ENCODE results near the gene RAPGEF2. TPM values are rescaled to one million over a fixed set of nuclear protein-coding genes. Genes with fewer than 3 reads are reported as not detected.

Gene RAPGEF2
- total and polyA plus RNA-seq, 2 of the 8 experiments (the other 6 are each of a cell fraction or from before 2014, with no cell fraction given) = 24.4 to 48.6 TPM

- ChIA-PET POLR2A (ENCODE audit: partially characterized antibody) (no interaction called here), CTCF (ENCODE audit: partially characterized antibody) (interaction anchor here (0.7 to 1.6 kb wide), 4 partner anchors 10 to 171 kb away, joined by 3 to 6 read pairs (median 4); no protein-coding TSS in a partner anchor)
- no peak overlapping the region for H3K27ac ChIP-seq (ENCODE audit: low read depth, low read length)
- H3K27me3 ChIP-seq (replicated peaks in 1 of 4; ENCODE audit: control insufficient read depth in 3 of 4, extremely low read depth in 1 of 4, insufficient read depth in 3 of 4, low read length in 3 of 4) = no peaks in the 10 kb centered on the region
- no peak for FAIRE-seq
- no peak for TF ChIP-seq CBX8 (IDR thresholded peaks at IDR 0.05; ENCODE audit: borderline replicate concordance, low read depth, low read length)
- no peak for TF ChIP-seq ASH2L (IDR thresholded peaks at IDR 0.05; ENCODE audit: low read length)
- no peak for TF ChIP-seq TBP (IDR thresholded peaks at IDR 0.05; ENCODE audit: low read depth, low read length)
- TF ChIP-seq BACH1 (IDR thresholded peaks at IDR 0.05; ENCODE audit: low read length) = no peak
- no peak for TF ChIP-seq SP1 (IDR thresholded peaks at IDR 0.05; ENCODE audit: low read depth, low read length)
- TF ChIP-seq GTF2F1 (IDR thresholded peaks at IDR 0.05; ENCODE audit: borderline replicate concordance, low read depth, low read length) = no peak
- TF ChIP-seq KDM4A (IDR thresholded peaks at IDR 0.05; ENCODE audit: low read depth, low read length, severe bottlenecking) = no peak
- H4K91ac ChIP-seq (replicated peaks; ENCODE audit: insufficient read length, low read length) = no peak overlapping the region
- no peaks in the 10 kb centered on the region for H3K79me1 ChIP-seq (ENCODE audit: low read depth, low read length)
- peaks cover 0 to 15% (median 4%) of the 10 kb centered on the region in 4 experiments; a peak in 5 of 8 replicates for H3K36me3 ChIP-seq (ENCODE audit: control insufficient read depth in 2 of 4, insufficient read depth in 4 of 4, low read length in 3 of 4)
- DNase-seq (ENCODE audit: low read depth in 1 of 2, low spot score in 2 of 2) = no peak
- no peak overlapping the region for H4K5ac ChIP-seq (ENCODE audit: insufficient read length, low read depth, low read length)
- no peak overlapping the region for H2BK20ac ChIP-seq (ENCODE audit: low read length)
- 87% methylated on average over 3 of the region's 3 CpGs; no CpG with 5 or more reads in 1 of the 2 experiments for WGBS, 2 experiments (ENCODE audit: extremely low coverage in 1 of 2, insufficient coverage in 1 of 2, insufficient read length in 1 of 2, insufficient replicate concordance in 2 of 2, low coverage in 1 of 2, low lambda C conversion rate in 2 of 2, missing lambda C conversion rate in 1 of 2)
- no peak overlapping the region for H3K23ac ChIP-seq (ENCODE audit: insufficient read length)
- H2BK15ac ChIP-seq (ENCODE audit: low read length) = no peak overlapping the region
- no peak overlapping the region for H2AFZ ChIP-seq (ENCODE audit: low read length)
- H3K4me1 ChIP-seq (replicated peaks in 1 of 4; ENCODE audit: control insufficient read depth in 3 of 4, insufficient read depth in 4 of 4, low read length in 3 of 4) = no peaks in the 10 kb centered on the region
- H3K4me2 ChIP-seq (ENCODE audit: insufficient read depth in 1 of 2, low read depth in 2 of 2, low read length in 2 of 2) = no peak overlapping the region
- no peak overlapping the region for H2BK12ac ChIP-seq (ENCODE audit: low read depth, low read length)
- no peak overlapping the region for H2BK120ac ChIP-seq (replicated peaks; ENCODE audit: low read depth, low read length)
- H2AK5ac ChIP-seq (ENCODE audit: low read depth, low read length) = no peak overlapping the region
- no peak overlapping the region for H3K4ac ChIP-seq (replicated peaks; ENCODE audit: insufficient read length, low read depth, low read length)
- H4K20me1 ChIP-seq (replicated peaks in 1 of 2; ENCODE audit: control insufficient read depth in 1 of 2, insufficient read depth in 2 of 2, low read length in 2 of 2) = no peaks in the 10 kb centered on the region
- H3K56ac ChIP-seq (replicated peaks; ENCODE audit: insufficient read length, low read depth, low read length) = no peak overlapping the region
- no peak overlapping the region for H2BK5ac ChIP-seq (ENCODE audit: low read depth, low read length)
- H4K8ac ChIP-seq (ENCODE audit: extremely low read depth, insufficient read depth, low read length) = no peak overlapping the region
- no peaks in the 10 kb centered on the region for H3K23me2 ChIP-seq (ENCODE audit: low read depth, low read length)
- no peak overlapping the region for H3K4me3 ChIP-seq (ENCODE audit: extremely low read depth in 1 of 4, insufficient read depth in 2 of 4, low read depth in 3 of 4, low read length in 4 of 4)
- H3K18ac ChIP-seq (ENCODE audit: extremely low read depth, low read length) = no peak overlapping the region
- no peak overlapping the region for H3K9ac ChIP-seq (replicated peaks in 1 of 4; ENCODE audit: extremely low read depth in 1 of 4, low read depth in 3 of 4, low read length in 3 of 4)
- no peak overlapping the region for H3K14ac ChIP-seq (ENCODE audit: insufficient read length)
- no peaks in the 10 kb centered on the region for H3K79me2 ChIP-seq (ENCODE audit: control insufficient read depth in 1 of 2, insufficient read depth in 2 of 2, low read length in 2 of 2)
- H3K9me3 ChIP-seq (ENCODE audit: insufficient read depth in 2 of 2, low read depth in 1 of 2, low read length in 1 of 2) = no peaks in the 10 kb centered on the region; a peak in 1 of 4 replicates
Measured at GRCh38 chr4:159363361-159363760, 260.5 kb downstream of the RAPGEF2 start.

Measured in H1 (cell line).